IMR-90 (cell line): ENCODE measurements around the gene PSG5. TPM values are rescaled to one million over a fixed set of nuclear protein-coding genes. Genes with fewer than 3 reads are reported as not detected.
"Not testable (repeated sequence)": the region's sequence is repeated elsewhere in the genome, so short reads cannot be mapped to it uniquely, and the experiment has no call there.

ENCODE experiments used
- ATAC-seq: fragments of 200-7000 bp; cut with Tn5 transposase; 2 replicates; pipeline ENCODE4 v1.9.1; 2020; ENCODE audit warnings: low read depth, mild to moderate bottlenecking, moderate library complexity
- BruUV-seq: library from RNA; stranded (reverse); fragments of 400-500 nt; replicated peaks from 2 replicates; lab custom pipeline; 2021; lab: Mats Ljungman, UMichigan
- CTCF ChIA-PET: fragments of 300-600 bp; formaldehyde crosslinking; extraction: SDS; loops from one replicate; lab custom pipeline; 2021; ENCODE audit warnings: antibody characterized with exemption; lab: Yijun Ruan, JAX
- POLR2A ChIA-PET: fragments of 300-600 bp; sonication (Branson Sonifier 250); formaldehyde crosslinking; loops from one replicate; lab custom pipeline; 2022; ENCODE audit warnings: antibody characterized with exemption; ENCODE audit not compliant: unreplicated experiment; lab: Charles Lee
- DNase-seq: peaks from one replicate; pipeline ENCODE4 v3.0.0; 2013
- H2AFZ ChIP-seq: replicated peaks from 2 replicates; pipeline ENCODE3; 2013; ENCODE audit warnings: low read length, mild to moderate bottlenecking; ENCODE audit not compliant: poor library complexity
- H2AK5ac ChIP-seq: 2 replicates; pipeline ENCODE4 v1.6.1; 2013; ENCODE audit warnings: low read depth, low read length, inconsistent platforms
- H2AK9ac ChIP-seq: replicated peaks from 2 replicates; pipeline ENCODE3; 2013; ENCODE audit warnings: mild to moderate bottlenecking, low read depth, low read length, moderate library complexity; ENCODE audit not compliant: poor library complexity
- H2BK120ac ChIP-seq: 2 replicates; pipeline ENCODE4 v1.6.1; 2013; ENCODE audit warnings: low read depth, low read length, inconsistent platforms
- H2BK15ac ChIP-seq: 3 replicates; pipeline ENCODE4 v1.6.1; 2013; ENCODE audit warnings: low read depth, low read length, inconsistent platforms
- H2BK20ac ChIP-seq: 2 replicates; pipeline ENCODE4 v1.6.1; 2013; ENCODE audit warnings: low read depth, mild to moderate bottlenecking, inconsistent platforms, low read length, moderate library complexity
- H2BK5ac ChIP-seq: 2 replicates; pipeline ENCODE4 v1.6.1; 2013; ENCODE audit warnings: mild to moderate bottlenecking, low read depth, low read length, inconsistent platforms; ENCODE audit not compliant: poor library complexity, severe bottlenecking
- H3K14ac ChIP-seq: replicated peaks from 2 replicates; pipeline ENCODE4 v1.6.1; 2013; ENCODE audit warnings: low read depth, low read length, inconsistent platforms
- H3K18ac ChIP-seq: 2 replicates; pipeline ENCODE4 v1.6.1; 2013; ENCODE audit warnings: low read depth, low read length, control low read depth
- H3K23ac ChIP-seq: 2 replicates; pipeline ENCODE4 v1.6.1; 2013; ENCODE audit warnings: low read depth, low read length, inconsistent platforms
- H3K27ac ChIP-seq: 2 replicates; pipeline ENCODE4 v1.5.1; 2013; ENCODE audit warnings: mild to moderate bottlenecking, control low read depth, low read length; ENCODE audit not compliant: insufficient read depth
- H3K27me3 ChIP-seq: 2 replicates; pipeline ENCODE4 v1.6.1; 2013; ENCODE audit warnings: low read length; ENCODE audit not compliant: control insufficient read depth, insufficient read depth
- H3K36me3 ChIP-seq: 2 replicates; pipeline ENCODE4 v1.6.1; 2013; ENCODE audit warnings: low read length, mixed read lengths; ENCODE audit not compliant: control insufficient read depth, insufficient read depth
- H3K4ac ChIP-seq: 2 replicates; pipeline ENCODE4 v1.6.1; 2013; ENCODE audit warnings: low read depth, low read length, inconsistent platforms
- H3K4me1 ChIP-seq: 2 replicates; pipeline ENCODE4 v1.6.1; 2013; ENCODE audit warnings: low read length, mixed read lengths; ENCODE audit not compliant: control insufficient read depth, insufficient read depth
- H3K4me2 ChIP-seq: 2 replicates; pipeline ENCODE4 v1.6.1; 2013; ENCODE audit warnings: low read depth, mild to moderate bottlenecking, control low read depth, low read length, moderate library complexity
- H3K4me3 ChIP-seq: 2 replicates; pipeline ENCODE4 v1.5.1; 2013; ENCODE audit warnings: low read depth, mild to moderate bottlenecking, control low read depth, low read length, moderate library complexity; ENCODE audit not compliant: insufficient read depth
- H3K56ac ChIP-seq: 2 replicates; pipeline ENCODE4 v1.6.1; 2013; ENCODE audit warnings: low read length, inconsistent platforms; ENCODE audit not compliant: insufficient read depth; ENCODE audit errors: extremely low read depth
- H3K79me1 ChIP-seq, 2 experiments: 2 replicates each; pipeline ENCODE4 v1.6.1; 2013; ENCODE audit warnings: low read length in 2 of 2, inconsistent platforms in 1 of 2, low read depth in 1 of 2
- H3K9ac ChIP-seq: 2 replicates; pipeline ENCODE4 v1.6.1; 2013; ENCODE audit warnings: low read depth, low read length, control low read depth
- H3K9me1 ChIP-seq: 2 replicates; pipeline ENCODE4 v1.6.1; 2013; ENCODE audit warnings: low read length, inconsistent platforms; ENCODE audit not compliant: insufficient read depth
- H3K9me3 ChIP-seq: 2 replicates; pipeline ENCODE4 v1.6.1; 2013; ENCODE audit warnings: low read length; ENCODE audit not compliant: control insufficient read depth, insufficient read depth
- H4K20me1 ChIP-seq: 2 replicates; pipeline ENCODE4 v1.6.1; 2013; ENCODE audit warnings: low read length, inconsistent platforms; ENCODE audit not compliant: insufficient read depth
- H4K5ac ChIP-seq: 2 replicates; pipeline ENCODE4 v1.6.1; 2013; ENCODE audit warnings: mild to moderate bottlenecking, low read depth, low read length, control low read depth
- H4K8ac ChIP-seq, 2 experiments: 2 replicates each; pipeline ENCODE4 v1.6.1; 2013; ENCODE audit warnings: low read depth in 2 of 2, low read length in 2 of 2, control low read depth in 1 of 2, inconsistent platforms in 1 of 2
- H4K91ac ChIP-seq: 2 replicates; pipeline ENCODE4 v1.6.1; 2013; ENCODE audit warnings: low read depth, low read length, inconsistent platforms; ENCODE audit not compliant: insufficient read depth
- MAZ ChIP-seq: IDR thresholded peaks from 2 replicates; pipeline ENCODE4 v1.6.1; 2012; ENCODE audit warnings: low read depth, mild to moderate bottlenecking, low read length, improper control_type of control experiment, moderate library complexity, borderline replicate concordance
- NFE2L2 ChIP-seq: fragments of 150-350 bp; IDR thresholded peaks from 2 replicates; pipeline ENCODE4 v1.6.1; 2016; ENCODE audit warnings: low read depth, mild to moderate bottlenecking, low read length
- RAD21 ChIP-seq: IDR thresholded peaks from 2 replicates; pipeline ENCODE4 v1.6.1; 2012; ENCODE audit warnings: low read length, improper control_type of control experiment
- SMC3 ChIP-seq: fragments of 150-350 bp; IDR thresholded peaks from 2 replicates; pipeline ENCODE4 v1.6.1; 2016; ENCODE audit warnings: low read depth, mild to moderate bottlenecking, antibody characterized with exemption, low read length, moderate library complexity
- WGBS, 2 experiments: methylation state at CpG; one replicate each; pipeline versions ENCODE4 v1.1.5 to v1.1.7; 2013; ENCODE audit warnings: missing lambda C conversion rate in 2 of 2; ENCODE audit not compliant: insufficient read length in 1 of 2; ENCODE audit errors: extremely low coverage in 2 of 2; 5-methylcytosine and 5-hydroxymethylcytosine counted together
- dilution Hi-C: fragments of 300-500 bp; cut with HindIII; formaldehyde crosslinking; loops from one replicate; pipeline ENCODE4 v1.14.3; 2018; ENCODE audit warnings: low sequenced_read_pairs; ENCODE audit not compliant: unreplicated experiment
- in situ Hi-C: fragments of 300-500 bp; cut with MboI; formaldehyde crosslinking; loops from 3 replicates; pipeline ENCODE4 v1.14.3; 2019; ENCODE audit warnings: low sequenced_read_pairs, inconsistent platforms, mixed read lengths
- intact Hi-C: fragments of 100-400 bp; cut with micrococcal nuclease; formaldehyde crosslinking; loops from 2 replicates; pipeline ENCODE4 v1.10.0; 2022
- polyA plus RNA-seq, 3 experiments: library from polyadenylated mRNA; depleted of rRNA; stranded (reverse); fragments of >200 nt; gene quantifications; 2 replicates each; pipeline ENCODE4 v1.2.3, GENCODE V29; 2012; ENCODE audit warnings: low replicate concordance in 1 of 3
- total RNA-seq: library from RNA; depleted of rRNA; stranded (reverse); fragments of >200 nt; gene quantifications from 2 replicates; pipeline ENCODE4 v1.2.3, GENCODE V29; 2012
- TF ChIP-seq, protein P1 (sequence below): conservative IDR thresholded peaks from 2 replicates; pipeline ENCODE4 v1.5.1; 2012; ENCODE audit warnings: mild to moderate bottlenecking, low read depth, low read length, improper control_type of control experiment

Gene PSG5
- total and polyA plus RNA-seq, 2 of the 4 experiments (the other 2 are of a cell fraction) = 50.7 to 75.9 TPM

DNA sequence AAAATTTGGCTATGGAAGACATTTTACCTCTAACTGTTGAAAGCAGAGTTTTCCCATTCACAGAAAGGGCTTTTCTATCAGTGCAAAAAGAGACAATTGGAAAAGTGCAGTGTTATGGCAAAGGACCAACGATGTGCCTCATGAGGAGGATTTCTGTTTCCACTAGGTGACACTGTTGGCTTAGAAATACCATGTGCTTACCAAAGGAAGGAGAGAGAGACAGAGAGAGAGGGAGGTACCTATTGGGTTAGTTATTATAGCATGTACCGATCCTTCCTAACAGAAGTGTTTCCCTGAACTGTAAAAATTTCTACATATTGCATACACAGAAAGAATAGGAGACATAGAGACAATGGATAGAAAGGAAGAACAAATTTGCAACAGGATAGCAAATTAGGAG is 43.0 kb upstream of the PSG5 start:
- DNase-seq (peak; percentile 10), ATAC-seq (no peak)
- no peaks in the 10 kb centered on the region for H3K79me1 ChIP-seq
- H3K18ac ChIP-seq = no peak overlapping the region
- H2AFZ ChIP-seq = no peak overlapping the region
- H2BK15ac ChIP-seq = no peak overlapping the region
- in situ Hi-C loops (no loop called here), intact Hi-C loops (no loop called here), dilution Hi-C loops (no loop called here)
- H3K27me3 ChIP-seq = no peaks in the 10 kb centered on the region
- H3K4ac ChIP-seq = no peak overlapping the region
- H3K14ac ChIP-seq = no peak overlapping the region
- H3K27ac ChIP-seq = no peak overlapping the region
- H3K4me1 ChIP-seq = no peaks in the 10 kb centered on the region
- no peaks in the 10 kb centered on the region for H4K20me1 ChIP-seq
- no peak overlapping the region for H3K23ac ChIP-seq
- no peak overlapping the region for H2AK5ac ChIP-seq
- no peak overlapping the region for H2AK9ac ChIP-seq
- no peaks in the 10 kb centered on the region for H3K36me3 ChIP-seq
- TF ChIP-seq RAD21 (peak; percentile 37), SMC3 (peak; percentile 27; the same call in 1 of the 2 replicates), NFE2L2 (no peak), MAZ (no peak)
- TF ChIP-seq, protein P1, sequence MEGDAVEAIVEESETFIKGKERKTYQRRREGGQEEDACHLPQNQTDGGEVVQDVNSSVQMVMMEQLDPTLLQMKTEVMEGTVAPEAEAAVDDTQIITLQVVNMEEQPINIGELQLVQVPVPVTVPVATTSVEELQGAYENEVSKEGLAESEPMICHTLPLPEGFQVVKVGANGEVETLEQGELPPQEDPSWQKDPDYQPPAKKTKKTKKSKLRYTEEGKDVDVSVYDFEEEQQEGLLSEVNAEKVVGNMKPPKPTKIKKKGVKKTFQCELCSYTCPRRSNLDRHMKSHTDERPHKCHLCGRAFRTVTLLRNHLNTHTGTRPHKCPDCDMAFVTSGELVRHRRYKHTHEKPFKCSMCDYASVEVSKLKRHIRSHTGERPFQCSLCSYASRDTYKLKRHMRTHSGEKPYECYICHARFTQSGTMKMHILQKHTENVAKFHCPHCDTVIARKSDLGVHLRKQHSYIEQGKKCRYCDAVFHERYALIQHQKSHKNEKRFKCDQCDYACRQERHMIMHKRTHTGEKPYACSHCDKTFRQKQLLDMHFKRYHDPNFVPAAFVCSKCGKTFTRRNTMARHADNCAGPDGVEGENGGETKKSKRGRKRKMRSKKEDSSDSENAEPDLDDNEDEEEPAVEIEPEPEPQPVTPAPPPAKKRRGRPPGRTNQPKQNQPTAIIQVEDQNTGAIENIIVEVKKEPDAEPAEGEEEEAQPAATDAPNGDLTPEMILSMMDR = peak; percentile 23; the same call in 1 of the 2 replicates
- no peak overlapping the region for H3K9ac ChIP-seq
- POLR2A ChIA-PET = no interaction called here
- WGBS, 2 experiments = no CpG with 5 or more reads among the region's 2 CpGs
- no TSS peak for BruUV-seq
- no peak overlapping the region for H2BK120ac ChIP-seq
- no peak overlapping the region for H3K4me2 ChIP-seq
- CTCF ChIA-PET = no interaction called here
- peaks cover 5% of the 10 kb centered on the region for H3K9me3 ChIP-seq
- no peak overlapping the region for H4K8ac ChIP-seq
- no peak overlapping the region for H3K56ac ChIP-seq
- H4K91ac ChIP-seq = no peak overlapping the region
- H2BK5ac ChIP-seq = no peak overlapping the region
- H4K5ac ChIP-seq = no peak overlapping the region
- H2BK20ac ChIP-seq = no peak overlapping the region
- H3K9me1 ChIP-seq = no peaks in the 10 kb centered on the region
- no peak overlapping the region for H3K4me3 ChIP-seq

DNA sequence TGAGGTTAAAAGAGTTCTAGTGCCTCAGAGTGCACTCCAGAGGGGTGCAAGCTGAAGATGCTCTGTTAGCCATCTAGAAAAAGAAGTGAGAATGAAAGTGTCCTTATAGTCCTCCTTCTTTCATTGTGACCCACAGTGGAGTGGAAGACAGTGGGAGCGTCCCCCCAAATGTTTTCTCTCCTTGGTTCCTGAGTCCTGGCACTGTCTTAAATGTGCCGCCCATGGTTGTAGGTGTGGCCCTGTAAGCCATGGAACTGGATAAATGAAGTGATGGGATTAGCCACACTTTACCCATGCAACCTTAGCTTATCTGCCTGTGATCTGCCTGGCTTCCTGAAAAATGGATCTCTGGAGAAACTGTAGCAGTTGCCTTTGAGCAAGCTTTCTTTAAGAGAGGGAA is 42.4 kb upstream of the PSG5 start:
- WGBS, 2 experiments = no CpG with 5 or more reads among the region's 2 CpGs
- BruUV-seq, H3K14ac ChIP-seq, H3K4me3 ChIP-seq, H3K4me2 ChIP-seq, POLR2A ChIA-PET, H3K36me3 ChIP-seq, H2AK9ac ChIP-seq, H3K4ac ChIP-seq, H3K18ac ChIP-seq, H4K20me1 ChIP-seq, H4K5ac ChIP-seq, H3K4me1 ChIP-seq, H2BK5ac ChIP-seq, H2AK5ac ChIP-seq, H4K91ac ChIP-seq, intact Hi-C loops, H3K27ac ChIP-seq, H4K8ac ChIP-seq, H3K9me1 ChIP-seq, H3K27me3 ChIP-seq, H3K56ac ChIP-seq, H3K23ac ChIP-seq, dilution Hi-C loops, H3K9me3 ChIP-seq, H3K9ac ChIP-seq, ATAC-seq, CTCF ChIA-PET, H2BK15ac ChIP-seq, H3K79me1 ChIP-seq, H2BK120ac ChIP-seq, H2AFZ ChIP-seq, in situ Hi-C loops, H2BK20ac ChIP-seq, DNase-seq: not testable (repeated sequence)
